ENCODE data around the gene CACNA2D3.

CACNA2D3 gene

DNA sequence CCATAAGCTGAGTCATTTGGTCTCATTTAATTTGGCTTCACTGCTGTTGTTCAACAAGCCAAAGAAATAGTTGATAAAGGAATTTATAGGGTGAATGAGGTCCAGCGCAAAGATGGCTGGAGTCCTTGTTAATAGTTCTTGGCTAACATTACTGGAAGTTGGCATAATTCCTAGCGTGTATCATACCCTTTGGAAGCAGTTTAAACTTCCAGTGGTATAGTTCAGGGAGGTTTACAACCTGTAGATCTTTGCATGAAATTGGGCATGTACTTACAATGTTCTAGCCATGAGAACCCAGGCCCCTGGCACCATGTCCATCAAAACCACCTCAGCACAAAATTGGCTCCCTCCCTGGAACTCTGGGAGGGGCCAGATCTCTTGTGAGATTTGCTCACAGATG lies 424.7 kb downstream of the CACNA2D3 start:
- no peak for DNase-seq

DNA sequence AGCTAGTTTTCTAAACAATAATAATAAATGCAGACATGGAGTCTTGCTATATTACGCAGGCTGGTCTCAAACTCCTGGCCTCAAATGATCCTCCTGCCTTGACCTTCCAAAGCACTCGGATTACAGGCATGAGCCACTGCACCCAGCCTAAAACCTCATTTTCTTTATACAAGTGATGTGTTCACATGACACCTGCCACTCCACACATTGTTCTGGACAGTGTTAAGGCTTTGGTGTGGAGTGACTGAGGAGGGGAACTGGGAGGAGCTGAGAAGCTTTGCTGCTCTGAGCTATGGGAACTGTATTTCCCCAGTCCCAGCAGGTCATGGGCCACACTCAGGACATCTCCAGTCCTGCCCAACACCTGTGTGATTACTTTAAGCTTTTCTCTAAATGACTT lies 425.5 kb downstream of the CACNA2D3 start:
- no peak for DNase-seq

DNA sequence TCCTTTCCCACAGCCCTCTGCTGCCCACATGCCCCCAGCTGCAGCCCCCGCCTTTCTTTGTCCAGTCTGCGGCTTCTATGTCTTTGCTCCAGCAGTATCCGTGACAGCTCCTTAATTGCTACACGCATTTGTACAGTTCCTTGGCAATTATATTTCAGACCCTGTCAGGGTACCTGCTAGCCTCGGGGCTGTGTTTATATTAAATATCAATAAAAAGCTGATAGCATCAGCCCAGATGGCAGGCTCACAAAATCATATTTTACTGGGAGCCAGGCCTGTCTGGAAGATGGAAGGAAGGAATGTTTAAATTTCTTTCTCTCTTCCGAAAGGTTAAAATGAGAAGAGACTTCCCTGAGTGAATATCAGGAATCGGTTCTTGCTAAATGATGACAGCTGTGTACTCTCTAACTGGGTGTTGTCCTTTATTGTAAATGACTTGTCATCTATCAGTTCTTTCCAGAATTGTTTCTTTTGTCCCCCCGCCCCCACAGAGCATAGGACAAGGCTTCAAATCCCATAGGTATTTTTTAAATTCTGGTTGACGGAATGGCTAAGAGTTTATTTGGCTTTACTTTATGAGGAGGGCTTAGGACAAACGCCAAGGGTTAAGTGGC lies 427.4 kb downstream of the CACNA2D3 start:
- DNase-seq, result no peak

DNA sequence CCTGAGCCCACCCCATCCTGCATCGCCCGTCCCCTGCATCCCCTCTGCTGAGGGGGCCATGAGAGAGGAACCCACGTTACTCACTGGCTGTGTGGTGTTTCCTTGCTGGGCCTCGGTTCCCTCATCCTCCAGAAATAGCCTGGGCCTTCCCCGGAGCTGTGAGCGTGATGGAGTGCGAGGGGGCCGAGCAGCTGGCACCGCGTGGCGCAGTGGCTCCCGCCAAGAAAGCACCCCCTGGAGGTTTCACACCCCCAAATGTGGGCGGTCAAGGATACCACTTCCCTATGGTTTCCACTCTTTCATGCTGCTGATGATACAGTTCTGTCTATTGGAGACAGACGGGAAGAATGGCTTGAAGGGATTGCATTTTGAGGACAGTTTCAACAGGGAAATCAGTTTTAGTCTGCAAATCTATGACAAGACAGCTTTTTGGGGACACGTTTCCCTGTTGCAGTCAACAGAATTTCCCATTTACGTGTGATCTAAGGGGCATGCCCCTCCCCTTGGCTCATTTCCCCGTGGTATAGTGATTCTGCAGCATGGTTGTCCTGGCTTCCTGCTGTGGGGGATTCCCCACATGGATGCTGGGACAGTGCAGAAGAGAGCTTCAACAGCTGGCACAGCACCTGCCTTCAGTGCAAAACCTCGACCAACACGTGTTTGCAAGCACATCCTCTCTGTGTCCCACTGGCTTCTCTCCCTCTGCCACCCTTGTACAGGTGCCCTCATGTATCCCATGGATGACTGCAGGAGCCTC lies 428.0 kb downstream of the CACNA2D3 start:
- DNase-seq, result no peak

DNA sequence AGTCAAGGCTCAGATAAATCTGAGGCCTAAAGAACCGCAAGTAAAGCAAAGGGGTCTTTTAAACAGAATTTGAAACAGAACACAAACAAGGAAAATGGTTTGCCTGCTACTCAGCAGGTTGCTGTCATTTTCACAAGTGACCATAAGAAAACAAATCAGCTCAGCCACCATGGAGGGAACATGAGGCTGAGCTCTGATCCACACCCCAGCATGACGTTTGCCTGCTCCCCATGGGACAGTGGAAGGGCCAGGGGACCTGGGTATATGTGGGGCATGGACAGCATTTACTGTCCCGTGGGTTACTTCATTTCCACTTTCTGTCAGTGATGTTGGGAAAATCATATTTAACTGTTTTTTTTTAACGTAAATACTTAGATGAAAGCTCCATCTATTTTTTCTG lies 434.3 kb downstream of the CACNA2D3 start:
- DNase-seq, result no peak

DNA sequence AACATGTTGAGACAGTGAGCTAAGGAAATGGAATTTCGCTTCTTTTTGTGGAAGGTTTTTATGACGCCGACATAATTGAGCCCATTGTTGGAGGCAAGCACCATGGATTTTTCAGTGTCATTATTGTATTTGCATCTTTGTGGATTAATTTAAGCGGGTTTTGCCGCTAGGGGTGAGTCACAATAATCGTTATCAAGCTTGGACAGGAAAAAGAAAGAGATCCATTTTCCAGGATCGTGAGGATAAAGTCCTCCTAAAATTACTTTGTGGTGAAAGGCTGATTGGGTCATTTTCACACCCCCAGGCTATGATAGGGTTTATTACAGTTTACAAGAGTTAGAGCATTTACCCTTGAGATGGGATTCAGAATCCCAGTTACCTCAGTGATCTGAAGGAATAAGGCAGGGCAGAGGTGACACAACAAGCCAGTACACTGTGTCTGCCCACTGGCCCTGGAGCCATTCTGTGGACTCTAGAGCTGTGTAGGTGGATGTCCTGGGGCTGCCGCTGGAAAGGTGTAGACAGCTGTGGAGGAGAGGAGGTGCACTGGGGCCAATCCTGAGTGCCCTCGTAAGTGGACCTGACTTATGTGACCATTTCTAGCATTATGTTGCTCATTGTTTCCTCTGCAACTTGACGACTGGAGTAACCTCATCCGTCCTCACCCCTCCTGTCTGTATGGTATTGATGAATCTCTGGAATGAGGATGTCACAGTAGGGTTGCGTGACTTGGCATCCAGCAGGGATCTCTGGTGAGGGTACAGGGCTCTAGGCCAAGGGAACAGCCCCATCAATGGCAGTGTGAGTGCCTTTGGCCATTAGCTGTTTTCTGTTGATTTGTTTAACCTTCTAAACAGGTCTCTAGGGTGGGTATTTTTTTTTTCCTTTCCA lies 435.4 kb downstream of the CACNA2D3 start:
- DNase-seq, result no peak

DNA sequence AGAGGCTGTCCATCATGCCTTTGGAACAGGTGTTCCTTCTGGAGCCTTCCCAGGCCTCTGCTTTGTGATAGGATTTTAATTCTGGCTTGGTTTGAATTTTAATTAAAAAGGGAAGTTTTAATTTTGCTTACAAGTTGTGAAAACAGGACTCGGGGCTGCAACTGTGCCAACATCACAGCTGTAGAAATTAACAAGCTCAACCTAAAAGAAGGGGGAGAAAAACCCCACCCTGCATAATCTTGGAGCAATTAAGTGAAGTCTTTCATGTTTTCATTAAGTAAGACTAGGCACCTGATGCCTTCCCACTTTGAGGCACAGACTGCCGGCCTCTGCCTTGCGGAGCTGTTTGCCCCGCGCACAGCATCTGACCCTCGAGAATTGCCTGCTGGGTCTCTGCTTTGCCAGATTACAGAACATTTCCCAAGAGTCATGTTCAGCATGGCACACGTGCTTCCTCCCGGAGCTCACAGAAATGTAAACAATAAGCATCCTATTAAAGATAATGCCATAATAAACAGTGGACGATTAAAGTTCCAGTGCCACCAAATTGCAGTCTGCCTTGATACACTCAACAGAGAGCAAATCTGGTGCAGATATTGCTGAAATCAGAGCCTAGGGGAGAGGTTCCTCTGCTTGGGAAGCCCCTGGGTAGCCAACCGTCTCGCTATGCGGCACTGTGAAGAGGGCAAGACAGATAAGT lies 441.3 kb downstream of the CACNA2D3 start:
- DNase-seq, result no peak

DNA sequence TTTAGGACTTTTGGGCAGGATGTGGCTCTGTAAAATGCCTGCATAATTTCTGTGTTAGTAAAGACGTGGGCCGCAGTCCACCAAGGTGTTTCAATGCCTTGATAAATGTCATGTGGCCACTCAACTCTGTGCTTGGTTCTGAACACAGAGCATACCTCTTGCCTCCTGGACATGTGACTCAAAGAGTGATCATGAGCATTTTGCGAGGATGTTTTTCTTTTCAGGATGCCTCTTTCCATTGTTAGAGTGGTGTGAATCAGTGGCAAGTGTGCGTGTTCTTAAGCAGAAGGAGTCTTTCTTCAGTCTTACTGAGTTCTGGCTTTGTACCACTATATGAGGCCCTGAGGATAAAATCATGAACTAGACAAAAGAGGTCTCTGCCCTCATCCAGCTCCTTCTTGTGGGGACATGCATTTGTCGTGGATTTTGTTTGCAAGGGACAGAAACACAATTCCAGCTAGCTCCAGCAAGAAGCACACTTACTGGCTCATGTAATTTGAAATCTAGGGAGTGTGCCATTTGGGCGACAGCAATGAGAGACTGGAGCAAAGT lies 442.1 kb downstream of the CACNA2D3 start:
- no peak for DNase-seq

DNA sequence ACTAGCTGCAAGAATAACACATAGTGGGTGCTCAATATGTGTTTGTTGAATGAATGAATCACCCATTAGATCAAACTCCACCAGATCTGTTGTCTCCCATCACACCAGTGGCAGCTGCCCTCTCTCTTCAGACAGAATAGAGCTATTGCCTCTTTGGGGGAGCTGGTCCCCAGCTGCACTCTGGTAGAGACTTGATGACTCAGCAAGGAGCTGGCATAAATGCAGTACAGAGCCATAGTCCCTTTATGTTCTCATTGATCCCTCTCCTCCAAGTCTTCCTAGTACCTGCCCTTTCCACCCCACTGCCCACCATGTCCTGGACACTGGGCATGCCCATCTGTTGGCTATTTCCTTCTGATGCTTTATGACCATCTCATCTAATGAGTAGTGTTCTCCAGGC lies 443.6 kb downstream of the CACNA2D3 start:
- DNase-seq, result no peak

DNA sequence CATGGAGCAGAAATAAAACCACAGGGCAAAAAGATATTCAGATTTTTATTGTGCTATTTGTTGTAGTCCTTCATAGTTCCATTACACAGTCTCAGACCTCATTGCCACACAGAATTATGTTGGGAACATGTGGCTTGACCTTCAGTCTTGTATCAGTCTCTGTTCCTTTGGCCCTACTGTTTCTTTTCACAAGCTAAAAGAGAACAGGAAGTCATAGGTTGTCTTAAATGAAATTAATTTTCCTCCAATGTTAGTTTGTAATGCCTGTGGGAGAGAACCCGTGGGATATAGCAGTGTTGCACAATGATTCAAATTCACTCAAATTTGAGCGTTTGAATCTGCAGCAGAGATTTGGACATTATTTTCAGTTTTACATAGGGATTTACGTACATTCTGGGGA lies 445.6 kb downstream of the CACNA2D3 start:
- no peak for DNase-seq

DNA sequence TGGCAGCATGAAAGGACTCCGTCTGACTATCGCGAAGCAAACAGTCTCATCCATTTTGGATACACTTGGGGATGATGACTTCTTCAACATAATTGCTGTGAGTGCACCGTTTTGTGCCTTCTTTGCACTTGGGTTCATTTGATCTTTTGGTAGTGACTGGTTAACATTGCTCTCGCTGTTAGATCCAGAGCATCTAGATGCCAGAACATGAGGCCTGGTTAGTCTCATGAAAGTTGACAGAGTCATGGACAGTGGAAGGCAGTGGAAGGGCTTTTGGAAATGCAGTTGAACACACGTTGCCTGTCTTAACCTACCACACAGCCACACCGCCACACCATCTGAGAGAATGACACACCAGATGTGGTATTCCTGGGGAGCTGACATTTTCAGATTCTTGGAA lies 447.7 kb downstream of the CACNA2D3 start:
- no peak for DNase-seq

DNA sequence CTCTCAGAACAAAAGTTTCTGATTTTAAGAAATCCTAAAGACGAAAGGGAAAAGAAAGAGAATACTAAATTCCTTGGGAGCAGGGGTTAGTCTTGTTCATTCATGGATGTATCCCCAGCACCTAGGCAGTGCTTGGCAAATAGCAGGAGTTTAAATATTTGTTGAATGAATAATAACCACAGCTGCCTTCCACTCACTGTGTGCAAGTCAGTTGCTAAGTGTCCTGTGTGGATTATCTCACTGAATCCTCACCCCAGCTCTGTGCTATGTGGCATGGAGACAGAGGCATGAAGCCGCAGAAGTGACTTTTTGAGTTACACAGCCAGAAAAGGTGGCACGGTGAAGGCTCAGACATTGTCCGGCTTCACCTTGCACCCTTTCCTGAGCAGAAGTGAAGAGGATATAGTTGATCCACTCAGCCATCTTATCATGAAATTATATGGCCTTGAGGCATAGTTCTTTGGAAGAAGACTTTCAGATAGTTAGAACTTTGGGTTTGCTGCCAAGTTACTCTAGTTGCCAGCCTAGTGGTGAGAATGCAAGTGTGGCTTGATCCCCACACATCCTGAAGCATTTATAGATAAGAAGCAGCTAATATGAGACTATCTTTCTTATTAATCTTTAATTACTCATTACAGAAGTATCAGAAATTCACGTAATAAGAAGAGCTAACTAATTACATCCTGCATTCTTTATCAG lies 450.0 kb downstream of the CACNA2D3 start:
- DNase-seq, result no peak

DNA sequence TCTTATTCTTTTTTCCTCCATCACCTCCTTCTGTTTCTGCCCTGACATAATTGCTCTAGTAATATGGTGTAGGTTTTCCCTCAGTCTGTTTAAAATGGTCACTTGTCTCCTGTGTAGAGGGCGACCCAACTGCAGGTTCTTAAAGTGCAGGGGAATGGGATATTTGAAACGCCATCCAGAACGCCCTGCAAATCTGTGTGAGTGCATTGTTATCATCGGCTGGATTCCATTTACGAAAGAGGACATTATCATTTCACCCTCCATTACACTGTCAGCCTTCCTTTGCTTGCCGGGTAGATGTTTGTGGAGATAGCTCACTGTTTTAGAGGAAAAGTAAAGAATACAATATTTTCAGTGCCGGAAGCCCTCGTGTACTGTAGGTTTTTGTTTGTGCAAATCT lies 451.5 kb downstream of the CACNA2D3 start:
- DNase-seq, result no peak

DNA sequence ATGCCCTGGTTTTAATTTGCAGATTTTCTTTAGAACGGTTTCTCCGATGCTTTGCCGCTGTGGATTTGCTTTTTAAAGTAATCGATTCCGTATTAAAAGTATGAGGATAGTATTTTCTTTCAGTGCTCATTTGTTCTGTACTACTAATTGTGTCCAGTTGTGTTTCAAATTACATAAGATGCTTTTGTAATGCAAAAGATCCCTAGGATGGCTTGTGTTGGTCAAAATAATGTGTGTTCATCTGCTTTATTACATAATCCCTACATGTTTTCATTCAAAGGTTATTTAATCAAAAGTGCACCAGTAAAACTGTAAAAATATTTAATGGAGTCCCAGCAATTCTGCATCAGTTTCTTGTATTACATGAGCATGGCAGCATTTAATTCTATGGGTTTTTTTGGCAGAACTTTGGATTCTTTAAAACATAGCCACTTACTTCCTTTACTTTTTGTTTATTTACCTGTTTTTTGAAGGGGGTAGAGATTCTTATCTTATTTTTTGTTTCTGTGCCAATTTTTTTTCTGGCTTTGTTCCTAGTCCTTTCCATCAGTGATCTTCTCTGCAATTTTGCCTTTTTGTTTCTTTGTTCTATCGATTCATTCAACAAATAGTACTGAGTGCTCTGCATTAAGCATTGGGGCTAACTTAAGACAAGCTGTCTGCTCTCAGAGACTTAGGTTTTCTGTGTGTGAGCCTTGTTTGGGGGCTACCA lies 452.7 kb downstream of the CACNA2D3 start:
- no peak for DNase-seq

DNA sequence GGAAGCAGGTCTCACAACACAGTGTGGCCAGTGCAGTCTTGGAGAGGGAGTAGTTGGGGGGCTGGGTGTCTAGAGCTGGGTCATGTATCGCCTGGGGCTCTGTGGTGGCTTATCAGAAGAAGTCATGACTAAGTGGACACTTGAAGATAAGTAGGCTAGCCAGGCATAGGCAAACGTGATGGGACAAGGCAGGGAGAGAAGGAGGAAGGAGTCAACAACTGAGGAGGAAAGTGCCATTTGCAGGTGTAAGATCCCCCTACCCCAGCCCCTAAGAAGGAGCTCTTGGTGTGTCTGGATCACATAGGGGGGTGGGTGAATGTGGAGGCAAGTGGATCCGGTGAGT lies 453.2 kb downstream of the CACNA2D3 start:
- no peak for DNase-seq

DNA sequence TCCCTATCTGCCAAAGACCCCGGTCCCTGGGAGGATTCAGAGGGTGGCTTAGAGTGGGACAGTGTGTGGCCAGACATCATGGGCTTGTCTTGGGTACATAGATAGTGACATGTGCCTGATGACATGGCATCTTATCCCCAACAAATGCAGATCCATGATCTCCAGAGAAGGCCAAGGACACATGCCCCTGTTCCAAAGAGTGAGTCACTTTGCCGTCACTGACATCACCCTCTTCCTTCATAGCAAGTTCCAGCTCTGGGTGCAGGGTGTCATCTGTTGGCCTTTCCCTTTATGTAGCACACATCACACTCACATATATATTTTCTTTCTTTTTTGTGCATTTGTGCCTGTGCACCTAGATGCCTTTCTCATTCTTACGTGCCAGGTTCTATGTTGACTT lies 455.0 kb downstream of the CACNA2D3 start:
- no peak for DNase-seq

DNA sequence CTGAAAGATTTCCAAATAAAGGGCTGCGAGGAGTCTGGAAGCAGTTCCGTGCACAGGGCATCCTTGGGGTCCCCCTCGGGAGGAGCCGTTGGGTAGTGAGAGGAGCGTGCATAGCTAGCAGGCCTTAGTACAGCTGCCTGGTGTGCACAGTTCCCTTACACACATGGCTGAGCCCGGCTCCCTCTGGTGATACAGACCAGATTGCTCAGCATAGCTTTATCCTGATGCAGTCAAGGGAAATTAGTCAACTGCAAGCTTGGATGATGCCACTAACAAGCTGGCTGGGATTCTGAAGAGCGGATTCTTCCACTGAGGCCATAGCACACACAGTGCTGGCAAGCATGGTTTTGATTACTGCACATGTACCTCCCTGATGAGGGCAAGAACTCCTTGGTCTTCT lies 456.1 kb downstream of the CACNA2D3 start:
- no peak for DNase-seq

DNA sequence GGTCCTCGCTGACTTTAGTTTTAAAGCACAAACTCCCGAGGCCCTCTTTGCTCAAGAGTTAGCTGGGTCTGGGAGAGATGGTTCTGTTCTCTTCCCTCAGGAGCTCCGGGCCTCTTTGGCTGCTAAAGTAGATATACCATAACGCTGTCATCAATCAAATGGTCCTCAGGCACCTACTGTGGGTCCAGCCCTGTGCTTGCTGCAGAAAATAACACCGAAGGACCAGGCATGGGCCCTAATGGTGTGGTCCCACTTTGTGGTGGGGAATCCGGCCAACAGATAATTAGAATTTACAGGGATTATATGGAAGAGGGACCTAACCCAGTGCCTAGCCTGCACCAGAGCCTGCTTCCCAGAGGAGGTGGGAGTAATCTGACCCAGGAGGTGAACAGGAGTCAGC lies 458.1 kb downstream of the CACNA2D3 start:
- DNase-seq, result no peak

DNA sequence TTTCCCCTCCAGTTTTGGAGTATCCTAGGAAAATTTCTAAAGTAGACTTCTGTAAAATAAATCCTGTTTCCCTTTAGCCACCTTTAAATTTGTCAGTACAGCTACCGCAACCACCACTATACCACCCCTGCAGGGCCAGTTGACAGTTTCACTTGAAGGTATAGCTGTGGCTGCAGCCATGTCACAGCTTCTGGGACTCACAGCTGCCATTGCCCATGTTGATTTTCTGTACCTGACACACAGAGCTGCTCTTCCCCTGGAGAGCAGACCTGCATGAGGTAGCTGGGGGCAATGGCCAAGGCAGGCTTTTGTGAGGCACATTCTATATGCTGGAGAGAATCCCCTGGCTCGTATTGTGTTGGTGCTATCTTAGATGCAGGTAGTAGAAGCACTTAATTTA lies 460.1 kb downstream of the CACNA2D3 start:
- DNase-seq, result no peak

DNA sequence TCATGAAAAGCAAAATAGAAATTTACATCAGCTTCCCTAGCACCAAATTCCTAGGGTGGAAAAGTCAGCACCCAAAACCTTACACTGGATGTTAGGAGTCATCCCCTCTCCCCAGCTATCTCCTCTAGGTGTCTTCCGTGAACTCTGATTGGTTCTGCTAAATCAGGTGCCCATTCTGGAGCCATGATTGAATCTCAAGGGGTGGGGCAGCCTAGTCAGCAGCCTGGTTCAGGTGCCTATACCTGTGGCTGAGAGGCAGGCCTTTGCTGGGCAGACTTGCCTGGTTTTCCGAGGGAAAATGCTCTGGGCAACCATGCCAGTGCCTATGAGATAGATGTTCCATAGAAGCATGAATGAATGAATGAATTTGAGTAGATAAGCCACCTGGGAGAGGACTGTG lies 468.8 kb downstream of the CACNA2D3 start:
- DNase-seq, result no peak

DNA sequence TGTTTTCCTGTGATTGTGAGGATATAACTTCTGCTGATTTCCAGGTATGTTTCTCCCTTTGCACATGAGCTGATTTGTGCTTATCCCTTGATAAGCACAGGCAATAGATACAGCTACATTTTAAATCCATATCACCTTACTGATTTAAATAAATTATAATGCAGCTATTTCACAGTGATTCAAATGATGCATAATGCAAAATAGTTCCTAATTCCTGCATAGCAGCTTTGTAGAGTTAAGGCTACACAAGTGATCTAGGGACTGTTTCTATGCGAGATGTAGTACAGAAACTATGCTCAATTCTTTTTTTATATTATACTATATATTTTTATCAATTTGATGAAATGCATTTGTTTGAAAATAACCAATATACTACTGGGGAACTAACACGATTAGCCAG lies 471.3 kb downstream of the CACNA2D3 start:
- DNase-seq, result no peak

DNA sequence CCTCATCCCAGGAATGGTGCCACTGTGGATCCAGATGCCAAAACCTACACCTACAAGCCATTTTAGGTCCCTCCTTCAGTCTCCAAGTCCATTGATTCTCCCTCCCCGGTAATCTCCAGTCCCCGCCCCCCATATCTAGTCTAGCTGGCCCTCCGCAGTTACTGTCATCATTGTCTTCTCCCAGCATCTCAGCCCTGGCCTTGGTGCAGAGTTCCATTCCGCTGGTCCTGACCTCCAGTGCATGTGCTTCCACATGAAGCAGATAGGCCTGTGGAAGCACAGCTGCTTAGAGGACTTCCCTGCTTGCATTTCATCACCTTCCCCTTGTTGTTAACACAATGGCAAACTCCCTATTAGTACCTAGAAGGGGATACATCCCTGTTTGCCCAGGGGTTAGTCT lies 473.7 kb downstream of the CACNA2D3 start:
- no peak for DNase-seq

Data from activated CD4-positive, CD25-positive, alpha-beta regulatory T cell (primary cell).